ENCODE data around the gene RNF144A. TPM values are rescaled to one million over a fixed set of nuclear protein-coding genes. Genes with fewer than 3 reads are reported as not detected.

RNF144A gene
- total RNA-seq, 4 donors from 2014 or later, result 8.0 to 25.4 (median 15.8) TPM

DNA sequence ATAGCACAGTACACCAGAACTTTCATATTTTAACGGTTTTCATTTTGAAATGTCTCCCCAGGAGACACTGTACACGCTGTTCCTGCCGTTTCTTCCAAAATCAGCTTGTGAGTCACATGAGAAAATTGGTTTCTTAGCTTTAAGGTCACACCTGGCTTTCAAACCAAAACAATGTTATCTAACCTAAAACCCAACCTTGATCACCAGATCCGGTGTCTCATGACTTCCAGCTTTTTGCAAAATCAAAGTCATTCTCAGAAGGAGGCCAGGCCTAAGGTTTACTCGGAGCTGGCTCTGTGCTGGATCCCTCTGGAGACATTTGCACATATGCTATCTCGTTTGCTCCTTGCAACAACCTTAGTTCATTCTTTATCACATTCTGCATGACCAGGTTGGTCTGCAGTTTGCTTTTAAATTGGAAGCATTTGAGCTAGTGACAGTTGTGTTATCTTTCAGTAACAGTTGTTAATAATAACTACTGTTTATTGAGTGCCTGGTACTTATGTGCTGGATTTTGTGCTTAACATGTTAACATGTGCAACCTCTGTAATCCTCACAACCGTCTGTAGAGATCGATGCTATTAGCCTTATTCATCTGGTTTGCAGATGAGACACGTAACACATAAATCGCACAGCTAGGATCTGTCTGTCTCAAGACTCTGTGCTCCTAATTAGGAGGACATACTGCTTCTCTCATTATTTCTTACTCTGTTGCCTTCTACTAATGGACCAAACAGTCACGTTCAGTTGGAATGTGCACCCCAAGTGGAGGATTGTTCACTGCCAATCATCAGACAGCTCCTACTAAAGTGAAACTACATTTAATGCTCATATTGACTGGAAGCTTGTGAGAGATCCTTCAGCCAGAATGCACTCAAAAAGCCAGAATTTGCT lies 105.5 kb downstream of the RNF144A start:
- TF ChIP-seq EP300 (IDR thresholded peaks at IDR 0.05) (no peak), POLR2AphosphoS5 (IDR thresholded peaks at IDR 0.05) (no peak), POLR2A (IDR thresholded peaks at IDR 0.05) (no peak)
- TF ChIP-seq, protein P1, sequence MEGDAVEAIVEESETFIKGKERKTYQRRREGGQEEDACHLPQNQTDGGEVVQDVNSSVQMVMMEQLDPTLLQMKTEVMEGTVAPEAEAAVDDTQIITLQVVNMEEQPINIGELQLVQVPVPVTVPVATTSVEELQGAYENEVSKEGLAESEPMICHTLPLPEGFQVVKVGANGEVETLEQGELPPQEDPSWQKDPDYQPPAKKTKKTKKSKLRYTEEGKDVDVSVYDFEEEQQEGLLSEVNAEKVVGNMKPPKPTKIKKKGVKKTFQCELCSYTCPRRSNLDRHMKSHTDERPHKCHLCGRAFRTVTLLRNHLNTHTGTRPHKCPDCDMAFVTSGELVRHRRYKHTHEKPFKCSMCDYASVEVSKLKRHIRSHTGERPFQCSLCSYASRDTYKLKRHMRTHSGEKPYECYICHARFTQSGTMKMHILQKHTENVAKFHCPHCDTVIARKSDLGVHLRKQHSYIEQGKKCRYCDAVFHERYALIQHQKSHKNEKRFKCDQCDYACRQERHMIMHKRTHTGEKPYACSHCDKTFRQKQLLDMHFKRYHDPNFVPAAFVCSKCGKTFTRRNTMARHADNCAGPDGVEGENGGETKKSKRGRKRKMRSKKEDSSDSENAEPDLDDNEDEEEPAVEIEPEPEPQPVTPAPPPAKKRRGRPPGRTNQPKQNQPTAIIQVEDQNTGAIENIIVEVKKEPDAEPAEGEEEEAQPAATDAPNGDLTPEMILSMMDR (IDR thresholded peaks at IDR 0.05), result no peak

GRCh38 chr2:7023542-7023941 lies 106.3 kb downstream of the RNF144A start:
- TF ChIP-seq EP300 (IDR thresholded peaks at IDR 0.05), result no peak
- no peak for TF ChIP-seq POLR2AphosphoS5 (IDR thresholded peaks at IDR 0.05)
- no peak for TF ChIP-seq POLR2A (IDR thresholded peaks at IDR 0.05)
- TF ChIP-seq, protein P1 (IDR thresholded peaks at IDR 0.05), result no peak
- Histone ChIP-seq H3K4me3 (no peak overlapping the region), H3K27me3 (no peaks in the 10 kb centered on the region), H3K4me1 (no peaks in the 10 kb centered on the region), H3K27ac (no peak overlapping the region), H3K9me3 (no peaks in the 10 kb centered on the region), H3K36me3 (peaks cover 12% of the 10 kb centered on the region)
- DNase-seq (ENCODE audit: low spot score in 2 of 2), result no peak
- WGBS, result 67% methylated on average over 2 of the region's 2 CpGs

More for the DNA sequence above, 105.5 kb downstream of the RNF144A start:
- Histone ChIP-seq H3K36me3 (peaks cover 9% of the 10 kb centered on the region), H3K27me3 (no peaks in the 10 kb centered on the region), H3K4me1 (no peaks in the 10 kb centered on the region), H3K9me3 (no peaks in the 10 kb centered on the region), H3K27ac (peak overlapping the region; percentile 43), H3K4me3 (no peak overlapping the region)
- no peak for DNase-seq (ENCODE audit: low spot score in 2 of 2)
- 71% methylated on average over 11 of the region's 11 CpGs for WGBS

DNA sequence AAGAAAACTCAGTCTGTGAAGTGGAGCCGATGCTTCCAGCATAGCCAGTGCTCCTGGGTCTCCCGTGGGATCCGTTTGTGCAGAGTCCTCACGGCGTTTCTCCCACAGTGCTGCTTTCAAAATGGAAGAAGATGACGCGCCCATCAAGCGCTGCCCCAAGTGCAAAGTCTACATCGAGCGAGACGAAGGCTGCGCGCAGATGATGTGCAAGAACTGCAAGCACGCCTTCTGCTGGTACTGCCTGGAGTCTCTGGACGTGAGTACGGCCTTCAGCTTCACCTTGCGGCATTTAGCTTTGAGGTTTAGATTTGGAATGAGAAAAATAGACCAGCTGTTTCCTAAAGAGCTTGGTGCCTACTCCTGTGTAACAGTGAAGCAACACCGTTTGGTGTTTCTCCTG lies 107.0 kb downstream of the RNF144A start:
- Histone ChIP-seq H3K36me3 (peaks cover 12% of the 10 kb centered on the region), H3K4me1 (no peaks in the 10 kb centered on the region), H3K27me3 (no peaks in the 10 kb centered on the region), H3K4me3 (no peak overlapping the region), H3K9me3 (no peaks in the 10 kb centered on the region), H3K27ac (no peak overlapping the region)
- DNase-seq (ENCODE audit: low spot score in 2 of 2), result no peak
- WGBS, result 92% methylated on average over 18 of the region's 18 CpGs
- TF ChIP-seq POLR2A (IDR thresholded peaks at IDR 0.05) (no peak), POLR2AphosphoS5 (IDR thresholded peaks at IDR 0.05) (no peak), EP300 (IDR thresholded peaks at IDR 0.05) (no peak)
- TF ChIP-seq, protein P1 (IDR thresholded peaks at IDR 0.05), result no peak

DNA sequence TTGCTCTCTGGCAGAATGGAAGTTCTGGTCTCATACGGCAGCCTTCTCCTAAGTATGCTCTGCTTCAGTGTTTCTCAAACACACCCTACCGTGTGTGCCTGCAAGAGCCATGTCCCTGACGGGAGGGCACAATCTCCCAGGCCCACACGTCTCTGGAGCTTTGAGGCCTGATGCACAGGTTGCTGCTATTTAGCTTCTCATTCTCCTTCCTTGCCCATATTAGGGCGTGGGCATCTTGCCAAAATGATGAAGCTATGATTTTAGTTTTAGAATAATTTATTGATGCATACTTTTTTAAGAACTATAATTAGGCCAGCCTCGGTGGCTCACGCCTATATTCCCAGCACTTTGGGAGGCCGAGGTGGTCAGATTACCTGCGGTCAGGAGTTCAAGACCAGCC lies 107.9 kb downstream of the RNF144A start:
- WGBS, result 97% methylated on average over 9 of the region's 9 CpGs
- no peak for DNase-seq (ENCODE audit: low spot score in 2 of 2)
- no peak overlapping the region for H3K4me3 ChIP-seq
- H3K27ac ChIP-seq, result no peak overlapping the region
- H3K9me3 ChIP-seq, result no peaks in the 10 kb centered on the region
- peaks cover 12% of the 10 kb centered on the region for H3K36me3 ChIP-seq
- no peaks in the 10 kb centered on the region for H3K27me3 ChIP-seq
- H3K4me1 ChIP-seq, result no peaks in the 10 kb centered on the region
- TF ChIP-seq EP300 (IDR thresholded peaks at IDR 0.05) (no peak), POLR2A (IDR thresholded peaks at IDR 0.05) (no peak), POLR2AphosphoS5 (IDR thresholded peaks at IDR 0.05) (no peak)
- TF ChIP-seq, protein P1 (IDR thresholded peaks at IDR 0.05), result no peak

GRCh38 chr2:7026742-7027141 lies 109.5 kb downstream of the RNF144A start:
- Histone ChIP-seq H3K4me3 (no peak overlapping the region), H3K4me1 (no peaks in the 10 kb centered on the region), H3K27ac (no peak overlapping the region), H3K9me3 (no peaks in the 10 kb centered on the region), H3K27me3 (no peaks in the 10 kb centered on the region), H3K36me3 (peaks cover 10% of the 10 kb centered on the region)
- WGBS, result 78% methylated on average over 8 of the region's 8 CpGs
- TF ChIP-seq POLR2AphosphoS5 (IDR thresholded peaks at IDR 0.05) (no peak), POLR2A (IDR thresholded peaks at IDR 0.05) (no peak), EP300 (IDR thresholded peaks at IDR 0.05) (no peak)
- TF ChIP-seq, protein P1 (IDR thresholded peaks at IDR 0.05), result no peak
- DNase-seq (ENCODE audit: low spot score in 2 of 2), result no peak

All from suprapubic skin (tissue), 4 donors.